Central memory CD4-positive, alpha-beta T cell (primary cell): ENCODE data around the gene HRH2.
"Not testable (repeated sequence)": the region's sequence is repeated elsewhere in the genome, so short reads cannot be mapped to it uniquely, and the experiment has no call there.

Experiments
- DNase-seq: peaks from one replicate; pipeline ENCODE4 v3.0.0; 2022
- total RNA-seq, 3 experiments: gene quantifications; one replicate each; lab custom pipeline; 2026; lab: John Stamatoyannopoulos, UW

The HRH2 gene, protein sequence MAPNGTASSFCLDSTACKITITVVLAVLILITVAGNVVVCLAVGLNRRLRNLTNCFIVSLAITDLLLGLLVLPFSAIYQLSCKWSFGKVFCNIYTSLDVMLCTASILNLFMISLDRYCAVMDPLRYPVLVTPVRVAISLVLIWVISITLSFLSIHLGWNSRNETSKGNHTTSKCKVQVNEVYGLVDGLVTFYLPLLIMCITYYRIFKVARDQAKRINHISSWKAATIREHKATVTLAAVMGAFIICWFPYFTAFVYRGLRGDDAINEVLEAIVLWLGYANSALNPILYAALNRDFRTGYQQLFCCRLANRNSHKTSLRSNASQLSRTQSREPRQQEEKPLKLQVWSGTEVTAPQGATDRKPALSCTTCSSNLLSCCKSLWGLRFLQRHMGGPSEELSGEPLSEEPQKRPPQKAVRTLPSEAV
- 2.7 to 53.4 (median 11.6) reads per million in 3 experiments for total RNA-seq

DNA sequence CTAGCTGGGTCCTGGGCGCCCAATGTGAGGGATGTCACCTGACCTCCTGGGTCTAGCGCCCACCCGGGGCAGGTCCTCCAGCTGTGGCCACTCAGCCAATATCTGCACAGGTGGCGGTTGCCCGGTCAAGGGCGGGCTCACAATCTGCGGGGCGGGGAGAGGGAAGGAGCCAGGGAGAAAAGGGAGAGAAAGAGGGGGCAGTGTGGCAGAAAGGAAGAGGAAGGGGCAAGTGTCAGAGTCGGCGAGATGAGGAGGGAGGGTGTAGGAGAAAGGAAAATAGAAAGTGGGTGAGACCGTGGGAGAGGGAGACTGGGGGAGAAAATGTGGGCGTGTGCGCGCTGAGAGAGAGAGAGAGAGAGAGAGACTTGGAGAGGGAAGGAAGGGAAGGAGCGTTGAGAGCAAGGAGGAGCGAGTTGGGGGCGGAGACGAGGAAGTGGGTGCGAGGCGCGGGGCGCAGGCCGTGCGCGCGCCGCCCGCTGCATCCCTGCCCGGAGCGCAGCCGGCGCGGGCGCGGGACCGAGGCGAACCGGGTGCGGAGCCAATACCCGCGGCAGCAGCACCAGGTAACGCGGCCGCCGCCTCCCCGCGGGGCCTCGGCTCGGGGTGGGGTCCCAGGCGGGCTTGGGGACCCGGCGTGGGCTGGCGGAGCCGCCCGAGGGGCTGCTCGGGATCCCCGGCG is at the start of gene HRH2:
TSS of gene HRH2 (plus strand) at position 479 of the 679 bp plus-strand sequence. CDS start 25,163 bp downstream, outside the sequence.
- peak; percentile 17 for DNase-seq

DNA sequence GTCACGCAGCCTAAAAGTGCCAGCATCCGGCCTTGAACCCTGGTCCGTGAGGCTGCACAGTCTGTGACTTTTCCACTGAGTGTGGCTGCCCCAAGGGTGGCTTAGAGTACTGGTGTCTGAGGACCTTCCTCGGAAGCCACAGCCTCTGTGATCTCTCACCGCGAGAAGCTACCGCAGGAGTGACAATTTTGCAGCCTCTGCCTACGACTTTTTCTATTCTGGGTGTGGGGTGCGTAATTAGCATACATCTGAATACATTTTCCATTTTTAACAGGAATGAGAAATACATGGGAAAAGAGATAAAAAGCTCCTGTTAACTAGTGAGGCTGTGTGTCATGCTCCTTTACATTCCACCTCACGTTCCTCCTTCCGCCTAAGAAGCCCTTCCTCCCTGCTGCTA is 48.3 kb upstream of the HRH2 start:
- DNase-seq, result no peak

DNA sequence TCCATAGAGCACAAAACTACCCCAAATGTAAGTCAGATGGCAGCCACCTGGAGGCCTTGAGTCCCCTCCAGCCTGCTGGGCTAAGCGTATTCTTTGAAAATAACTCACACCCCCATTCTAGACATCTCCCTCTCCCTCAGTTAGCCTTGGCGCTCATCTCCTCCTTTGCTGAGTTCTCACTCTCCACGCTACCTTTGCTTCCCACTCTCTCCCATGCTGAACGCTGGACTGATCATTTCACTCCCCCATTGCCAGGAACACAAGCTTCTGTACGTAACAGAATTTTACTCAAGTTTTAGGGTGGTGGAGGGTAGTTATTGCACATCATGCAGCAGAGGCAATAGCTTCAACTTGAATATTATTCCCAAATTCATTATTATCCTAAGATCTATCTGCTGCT is 47.5 kb upstream of the HRH2 start:
- no peak for DNase-seq

DNA sequence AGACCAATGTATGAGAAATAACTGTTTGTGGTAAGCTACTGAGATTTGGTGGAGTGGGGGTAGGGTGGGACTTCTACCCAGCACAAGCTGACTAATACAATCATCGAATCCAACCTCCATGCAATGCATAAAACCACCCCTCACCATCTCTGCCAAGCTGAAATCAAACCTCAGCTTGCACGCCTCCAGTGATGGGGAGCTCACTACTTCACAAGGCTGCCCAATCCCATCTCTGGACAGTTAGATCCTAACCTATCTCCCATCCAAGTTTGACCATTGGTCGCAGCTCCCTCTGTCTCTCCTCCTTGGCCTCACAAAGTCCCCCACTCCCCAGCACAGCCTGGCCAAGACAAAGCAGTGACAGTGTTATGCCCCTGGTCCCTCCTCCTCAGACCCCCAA is 47.0 kb upstream of the HRH2 start:
- no peak for DNase-seq

DNA sequence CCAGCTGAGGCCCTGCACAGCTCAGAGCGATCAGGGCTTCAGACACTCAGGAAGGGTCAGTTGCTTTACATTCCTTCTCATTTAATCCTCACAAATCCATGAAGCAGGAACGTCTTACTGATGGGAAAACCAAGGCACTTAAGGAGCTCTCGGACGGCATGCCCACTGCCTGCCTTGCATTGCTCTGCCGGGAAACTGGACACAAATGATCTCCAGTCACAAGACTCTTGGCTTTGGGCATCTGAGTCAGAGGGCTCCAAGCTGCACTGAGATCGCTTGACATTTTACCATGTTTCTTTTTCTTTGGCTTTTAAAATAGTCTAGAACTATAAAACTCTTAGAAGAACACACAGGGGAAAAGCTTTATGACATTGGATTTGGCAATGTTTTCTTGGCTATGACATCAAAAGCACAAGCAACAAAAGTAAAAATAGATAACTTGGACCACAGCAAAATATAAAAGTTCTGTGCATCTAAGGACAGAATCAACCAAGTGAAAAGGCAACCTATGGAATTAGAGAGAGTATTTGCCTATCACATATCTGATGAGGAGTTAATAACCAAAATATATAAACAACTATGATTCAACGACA is 43.6 kb upstream of the HRH2 start:
- DNase-seq, result no peak

DNA sequence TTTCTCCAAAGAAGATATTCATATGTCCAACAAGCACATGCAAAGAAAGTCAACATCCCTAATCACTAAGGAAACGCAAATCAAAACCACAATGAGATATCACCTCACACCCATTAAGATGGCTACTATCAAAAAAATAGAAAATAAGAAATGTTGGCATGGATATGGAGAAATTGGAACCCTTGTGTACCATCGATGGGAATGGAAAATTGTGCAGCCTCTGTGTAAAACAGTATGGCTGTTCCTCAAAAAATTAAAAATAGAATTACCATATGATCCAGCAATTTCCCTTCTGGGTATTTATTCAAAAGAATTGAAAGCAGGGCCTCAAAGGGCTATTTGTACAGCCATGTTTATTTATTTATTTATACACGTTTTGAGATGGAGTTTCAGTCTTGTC is 43.0 kb upstream of the HRH2 start:
- DNase-seq, result no peak

DNA sequence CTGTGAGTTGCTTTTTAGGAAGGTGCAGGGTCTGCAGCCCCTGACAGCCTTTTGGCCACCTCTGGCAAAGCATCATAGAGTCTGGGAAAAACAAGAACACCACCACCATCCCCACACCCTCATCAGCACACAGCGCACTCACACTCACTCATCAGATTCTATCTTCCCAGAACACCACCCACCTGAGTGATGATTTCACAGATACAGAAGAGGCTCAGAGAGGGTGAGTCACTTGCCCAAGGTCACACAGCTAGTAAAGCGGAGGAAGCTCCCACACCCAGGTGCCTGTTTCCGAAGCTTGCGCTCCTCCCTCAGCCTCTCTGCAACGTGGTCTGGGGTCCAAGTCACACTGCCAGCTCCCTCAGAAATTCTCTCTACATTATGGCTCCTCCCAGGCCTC is 41.8 kb upstream of the HRH2 start:
- no peak for DNase-seq

DNA sequence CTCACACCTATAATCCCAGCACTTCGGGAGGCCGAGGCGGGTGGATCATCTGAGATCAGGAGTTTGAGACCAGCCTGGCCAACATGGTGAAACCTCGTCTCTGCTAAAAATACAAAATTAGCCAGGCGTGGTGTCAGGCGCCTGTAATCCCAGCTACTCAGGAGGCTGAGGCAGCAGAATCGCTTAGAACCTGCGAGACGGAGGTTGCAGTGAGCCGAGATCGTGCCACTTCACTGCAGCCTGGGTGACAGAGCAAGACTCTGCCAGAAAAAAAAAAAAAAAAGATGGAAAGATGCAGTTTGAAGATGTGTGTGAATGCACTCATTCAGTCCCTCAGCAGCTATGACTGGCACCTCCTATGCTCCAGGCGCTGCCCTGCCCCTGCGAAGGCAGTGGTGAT is 41.3 kb upstream of the HRH2 start:
- not testable (repeated sequence) for DNase-seq

DNA sequence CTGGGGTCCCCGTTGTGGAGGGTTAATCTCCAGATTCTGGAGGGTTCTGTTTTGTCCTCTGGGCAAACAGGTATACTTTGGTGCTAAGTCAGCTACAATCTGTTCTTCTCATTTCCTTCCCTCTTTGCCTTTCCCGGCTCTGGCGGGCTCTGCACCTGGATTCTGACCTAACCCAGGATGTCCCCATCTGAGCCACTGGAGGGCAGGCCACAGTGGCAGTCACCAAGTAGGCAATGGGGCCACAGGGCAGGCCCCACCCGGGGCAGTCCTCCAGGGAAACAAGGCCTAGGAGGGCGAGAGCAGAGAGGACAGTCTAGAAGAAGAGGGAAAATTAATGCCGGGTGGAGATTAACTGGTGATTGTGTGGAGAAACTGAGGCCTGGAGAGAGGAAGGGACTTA is 40.4 kb upstream of the HRH2 start:
- DNase-seq, result no peak

DNA sequence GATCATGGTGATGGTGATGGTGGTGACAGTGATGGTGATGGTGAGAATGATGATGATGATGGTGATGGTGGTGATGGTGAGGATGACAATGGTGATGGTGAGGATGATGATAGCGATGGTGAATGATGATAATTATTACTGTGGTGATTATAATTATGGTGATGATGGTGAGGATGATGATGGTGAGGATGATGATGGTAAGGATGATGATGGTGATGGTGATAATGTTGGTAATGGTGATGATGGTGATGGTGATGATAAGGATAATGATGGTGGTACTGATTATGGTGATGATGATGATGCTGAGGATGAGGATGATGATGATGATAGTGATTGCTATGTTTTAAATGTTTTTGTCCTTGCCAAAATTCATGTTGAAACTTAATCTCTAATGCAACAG is 37.3 kb upstream of the HRH2 start:
- DNase-seq, result no peak

DNA sequence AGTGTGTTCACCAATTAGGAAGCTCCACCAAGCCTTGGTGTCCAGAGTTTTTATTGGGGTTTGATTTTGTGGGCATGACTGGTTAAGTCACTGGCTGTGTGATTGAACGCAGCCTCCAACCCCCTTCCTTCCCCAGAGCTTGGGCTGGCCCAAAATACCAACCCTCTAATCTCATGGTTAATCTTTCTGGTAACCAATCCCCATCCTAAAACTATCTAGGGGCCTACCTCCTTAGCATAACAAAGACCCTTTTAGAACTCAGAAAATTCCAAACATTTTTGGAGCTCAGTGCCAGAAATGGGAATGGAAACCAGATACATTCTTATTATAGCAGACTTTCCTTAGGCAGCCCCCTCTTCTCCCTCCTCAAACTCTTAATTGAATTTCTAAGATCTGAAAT is 35.9 kb upstream of the HRH2 start:
- no peak for DNase-seq

DNA sequence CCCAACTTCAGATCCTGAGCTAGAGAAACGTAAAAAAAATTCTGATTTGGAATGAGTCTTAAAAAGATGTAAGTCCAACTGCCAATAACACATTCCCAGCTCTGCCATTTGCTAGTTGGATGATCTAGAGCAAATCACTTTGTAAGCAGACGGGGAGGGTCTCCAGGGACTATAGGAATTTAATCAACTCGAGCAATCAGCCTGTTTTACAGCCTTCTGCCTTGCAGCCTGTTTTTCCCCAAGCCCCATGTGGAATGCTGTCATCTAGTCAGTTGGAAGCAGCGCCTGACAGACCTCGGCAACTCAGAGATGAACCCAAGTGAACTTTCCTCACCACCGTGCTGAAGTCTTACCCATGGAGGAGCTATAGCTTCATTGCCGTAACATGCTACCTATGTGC is 34.8 kb upstream of the HRH2 start:
- DNase-seq, result no peak

DNA sequence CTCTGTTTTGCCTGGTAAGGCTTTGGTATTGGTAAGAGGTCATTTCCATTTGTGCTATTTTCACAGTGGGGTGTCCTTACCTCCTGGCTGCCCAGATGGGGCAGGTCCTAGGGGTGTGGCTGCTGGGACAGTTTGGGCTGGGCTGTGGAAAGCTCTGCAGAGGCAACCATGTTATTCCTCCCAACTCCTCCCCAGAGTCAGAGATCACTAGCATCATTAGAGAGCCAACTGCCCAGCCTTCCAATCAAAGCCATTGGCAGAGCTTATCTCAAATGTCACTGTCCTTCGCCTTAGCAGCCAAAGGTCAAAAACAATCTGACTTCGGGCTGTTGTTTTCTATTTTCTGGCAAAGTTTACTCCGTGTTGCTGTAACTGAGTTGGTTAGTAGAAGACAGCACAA is 33.6 kb upstream of the HRH2 start:
- no peak for DNase-seq

DNA sequence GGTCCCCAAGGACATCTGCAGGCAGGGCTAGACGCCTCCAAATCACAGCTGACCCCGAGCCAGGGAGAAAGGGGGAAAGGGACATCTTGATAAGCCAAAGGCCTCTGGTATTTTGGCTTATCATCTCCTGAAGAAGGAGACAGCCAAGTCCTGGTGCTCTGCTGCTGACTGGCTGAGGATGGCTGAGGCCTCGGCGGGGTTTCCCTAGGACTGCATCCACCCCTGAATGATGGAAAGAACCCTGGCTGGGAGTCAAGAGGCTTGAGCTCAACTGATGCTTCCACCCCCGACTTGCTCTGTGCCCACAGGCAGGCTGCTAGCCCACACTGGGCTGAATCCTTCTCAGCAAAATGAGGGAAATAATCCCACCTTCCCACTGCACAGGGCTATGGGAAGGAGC is 30.9 kb upstream of the HRH2 start:
- no peak for DNase-seq

DNA sequence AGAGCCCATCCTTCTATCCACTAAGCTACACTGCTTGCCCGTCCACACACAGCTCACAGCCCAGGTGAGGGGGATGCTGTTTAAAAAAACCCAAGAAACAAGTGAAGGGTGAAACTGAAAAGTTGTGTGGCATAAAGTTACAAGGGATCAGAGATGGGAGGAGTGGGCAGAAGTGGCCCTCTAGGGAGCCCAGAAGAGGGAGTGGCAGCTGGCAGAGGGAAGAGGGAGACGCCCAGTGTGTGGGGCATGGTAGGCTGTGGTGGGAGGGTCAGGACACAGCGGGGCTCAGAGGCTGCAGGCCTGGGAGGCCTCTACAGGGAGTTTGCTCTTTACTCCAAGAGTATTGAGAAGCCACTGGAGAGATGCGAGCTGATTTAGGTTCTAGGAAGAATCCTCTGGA is 30.1 kb upstream of the HRH2 start:
- DNase-seq, result no peak

DNA sequence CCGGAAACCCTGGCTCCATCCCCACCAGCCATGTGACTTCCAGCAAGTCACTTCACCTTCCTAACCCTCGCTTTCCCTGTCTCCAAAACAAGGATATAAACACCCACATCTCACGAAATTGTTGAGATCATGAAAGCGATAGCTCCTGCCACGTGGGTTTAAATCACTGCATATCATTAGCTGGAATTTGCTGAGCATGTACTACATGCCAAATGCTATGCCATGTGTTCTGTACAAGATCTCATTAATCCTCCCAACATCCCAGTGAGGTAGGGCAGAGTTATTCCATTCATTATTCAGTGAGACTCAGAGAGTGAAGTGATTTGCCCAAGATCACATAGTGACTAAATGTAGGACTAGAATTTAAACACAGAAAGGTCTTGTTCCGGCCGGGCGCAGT is 29.2 kb upstream of the HRH2 start:
- no peak for DNase-seq

DNA sequence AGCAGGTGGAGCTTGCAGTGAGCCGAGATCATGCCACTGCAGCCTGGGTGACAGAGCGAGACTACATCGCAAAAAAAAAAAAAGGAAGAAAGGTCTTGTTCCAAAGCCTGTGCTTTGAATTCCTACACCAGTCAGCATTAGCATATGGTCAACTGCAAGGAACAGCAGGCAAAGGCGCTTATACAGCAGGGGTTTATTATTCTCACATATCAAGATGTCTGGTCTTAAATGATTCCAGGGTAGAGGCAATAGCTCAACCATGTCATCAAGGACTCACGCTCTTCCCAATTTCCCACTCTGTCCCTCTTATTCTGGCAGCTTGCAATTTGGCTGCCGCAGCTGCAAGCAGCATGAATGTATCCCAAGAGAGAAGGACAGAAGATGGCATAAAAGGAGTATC is 28.6 kb upstream of the HRH2 start:
- no peak for DNase-seq

DNA sequence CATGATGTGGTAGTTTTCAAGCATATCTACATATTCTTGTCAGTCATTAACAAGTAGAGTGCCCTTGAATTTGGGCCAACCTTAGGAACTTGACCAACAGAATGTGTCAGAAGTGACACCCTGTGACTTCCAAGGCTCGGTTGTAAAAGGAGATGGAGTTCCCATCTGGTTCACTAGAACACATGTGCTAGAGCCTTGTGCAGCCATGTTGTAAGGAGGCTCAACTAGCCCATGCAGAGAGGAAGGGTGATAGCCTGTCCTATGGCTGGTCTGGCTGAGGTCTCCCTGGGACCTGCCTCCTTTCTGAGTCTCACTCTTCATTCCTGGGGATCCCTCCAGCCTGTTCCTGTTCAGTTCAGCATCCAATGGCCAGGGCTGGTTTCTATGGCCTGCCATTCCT is 28.1 kb upstream of the HRH2 start:
- no peak for DNase-seq

DNA sequence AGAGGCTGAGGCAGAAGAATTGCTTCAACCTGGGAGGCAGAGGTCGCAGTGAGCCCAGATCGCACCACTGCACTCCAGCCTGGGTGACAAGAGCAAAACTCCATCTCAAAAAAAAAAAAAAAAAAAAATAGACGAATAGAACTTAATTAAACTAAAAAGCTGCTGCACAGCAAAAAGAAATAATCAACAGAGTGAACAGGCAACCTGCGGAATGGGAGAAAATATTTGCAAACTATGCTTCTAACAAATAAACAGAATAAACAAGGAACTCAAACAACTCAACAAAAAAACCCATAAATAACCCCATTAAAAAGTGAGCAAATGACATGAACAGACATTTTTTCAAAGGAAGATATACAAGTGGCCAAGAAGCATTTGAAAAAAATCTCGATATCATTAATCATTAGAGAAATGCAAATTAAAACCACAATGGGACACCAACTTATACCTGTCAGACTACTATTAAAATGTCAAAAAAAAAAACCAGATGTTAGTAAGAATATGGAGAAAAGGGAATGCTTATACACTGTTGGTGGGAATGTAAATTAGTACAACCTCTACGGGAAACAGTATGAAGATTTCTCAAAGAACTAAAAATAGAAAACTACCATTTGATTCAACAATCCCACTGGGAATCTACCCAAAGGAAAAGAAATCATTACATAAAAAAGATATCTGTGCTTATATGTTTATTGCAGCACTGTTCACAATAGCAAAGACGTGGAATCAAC is 21.9 kb upstream of the HRH2 start:
- no peak for DNase-seq

DNA sequence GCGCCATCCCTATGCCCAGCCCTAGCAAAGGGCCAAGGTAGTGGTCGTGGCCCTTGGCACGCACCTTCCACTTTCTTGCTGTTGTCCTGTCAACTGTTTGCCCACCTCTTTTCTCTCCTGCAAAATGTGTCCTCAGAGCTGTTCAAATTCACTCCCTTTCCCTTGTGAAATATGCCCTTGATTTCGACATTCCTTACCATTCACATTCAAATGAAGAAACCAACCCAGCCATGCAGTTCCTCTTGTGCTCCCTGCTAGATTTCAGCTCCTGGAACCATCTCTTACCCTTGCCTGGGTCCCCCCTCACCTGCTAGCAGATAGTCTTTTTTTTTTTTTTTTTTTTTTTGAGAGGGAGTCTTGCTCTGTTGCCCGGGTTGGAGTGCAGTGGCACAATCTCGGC is 19.6 kb upstream of the HRH2 start:
- no peak for DNase-seq

DNA sequence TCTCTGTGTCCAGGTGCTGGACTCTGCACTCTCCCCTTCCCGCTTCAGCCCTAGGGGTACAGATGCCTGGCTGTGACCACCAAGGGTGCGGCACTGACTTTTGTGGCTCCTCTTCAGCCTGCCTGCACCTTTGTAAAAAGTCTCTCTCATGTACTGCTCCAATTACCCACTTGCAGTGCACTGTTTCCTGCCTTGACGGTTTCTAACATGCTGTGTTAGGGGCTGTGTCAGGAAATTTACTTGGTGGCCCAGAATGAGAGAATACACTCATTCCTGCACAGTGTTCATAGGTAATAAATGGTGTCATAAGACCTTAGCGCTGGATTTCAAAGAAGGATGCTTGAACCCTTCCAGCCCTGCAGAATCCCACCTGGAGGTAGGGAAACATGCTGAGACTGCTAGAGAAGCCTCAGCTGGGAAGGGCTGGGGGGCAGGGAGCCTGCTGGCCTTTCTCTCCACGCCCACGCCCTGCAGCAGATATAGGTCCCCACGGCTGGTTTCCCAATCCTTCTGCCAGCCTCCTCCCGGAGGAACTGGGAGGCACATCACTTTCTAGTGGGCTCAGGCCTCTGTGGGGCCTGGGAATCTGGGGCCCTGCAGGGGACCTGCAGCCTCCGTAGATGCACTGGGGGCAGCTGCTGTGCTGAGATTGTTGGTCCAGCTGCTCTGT is 17.6 kb upstream of the HRH2 start:
- DNase-seq, result no peak

DNA sequence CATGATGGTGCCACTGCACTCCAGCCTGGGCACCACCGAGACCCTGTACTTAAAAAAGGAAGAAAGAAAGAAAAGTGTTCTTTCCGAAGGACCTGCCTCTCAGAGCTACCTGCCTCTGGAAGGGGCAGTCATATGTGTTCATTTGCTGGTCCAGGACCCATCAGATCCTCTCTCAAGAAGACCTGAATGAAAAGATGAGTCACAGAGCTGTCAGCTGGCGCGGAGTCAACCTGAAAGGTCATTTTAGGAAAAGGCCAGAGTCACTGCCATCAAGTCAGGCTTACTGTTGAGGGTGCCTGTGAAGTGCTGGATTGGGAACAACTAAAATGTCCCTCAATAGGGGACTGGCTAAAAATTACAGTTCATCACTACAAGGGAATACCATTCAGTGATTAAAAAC is 14.9 kb upstream of the HRH2 start:
- DNase-seq, result no peak

DNA sequence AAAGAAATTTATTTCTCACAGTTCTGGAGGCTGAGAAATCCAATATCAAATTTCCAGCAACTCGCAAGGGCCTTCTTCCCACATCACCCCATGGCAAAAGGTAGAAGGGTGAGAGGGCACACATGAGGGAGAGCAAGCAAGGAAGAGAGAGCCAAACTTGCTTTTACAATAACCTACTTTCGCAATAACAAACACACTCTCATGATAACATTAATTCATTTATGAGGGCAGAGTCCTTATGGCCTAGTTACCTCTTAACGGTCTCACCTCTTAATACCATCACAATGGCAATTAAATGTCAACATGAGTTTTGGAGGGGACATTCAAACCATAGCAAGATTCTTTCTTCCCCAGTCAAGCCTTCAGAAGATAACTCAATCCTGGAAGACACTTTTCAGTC is 11.6 kb upstream of the HRH2 start:
- DNase-seq, result no peak
